Activated T-helper 9 cell treated with anti-CD3 and anti-CD28 coated beads, Interleukin-2, amount 50 U/mL, for 16 hours (primary cell): Measurements from ENCODE around the gene MST1R.

ENCODE experiments used
- DNase-seq: peaks from one replicate; pipeline ENCODE4 v3.0.0-alpha.2; 2020; ENCODE audit warnings: low read depth

Gene MST1R

DNA sequence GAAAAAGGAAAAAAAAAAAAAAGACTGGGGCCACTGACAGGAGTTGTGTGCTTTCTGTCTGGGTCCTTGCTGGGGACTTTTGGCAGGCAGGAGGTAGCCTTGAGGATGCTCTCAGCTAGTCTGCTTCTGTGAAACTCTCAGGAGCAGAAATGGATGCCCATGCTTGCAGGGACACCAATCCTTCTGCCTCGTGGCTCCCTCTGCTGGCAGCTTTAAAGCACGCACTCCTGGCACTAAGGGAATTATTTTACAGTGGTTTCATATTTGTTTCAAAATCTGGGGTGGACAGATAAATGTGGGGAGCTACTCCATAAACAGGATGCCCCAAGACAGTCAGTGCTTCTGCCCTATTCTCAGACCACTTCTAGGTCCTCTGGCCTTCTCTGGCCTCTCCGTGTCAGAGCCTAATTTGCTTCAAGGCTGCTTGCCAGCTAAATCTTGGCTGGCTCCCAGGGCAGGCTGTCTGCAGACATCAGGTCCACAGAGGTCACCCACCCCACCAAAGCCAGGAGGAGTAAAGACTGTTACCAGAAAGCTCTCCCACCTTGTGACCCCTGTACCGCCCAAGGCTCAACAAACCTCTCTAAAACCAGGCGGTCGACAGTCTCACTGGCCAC lies 64.4 kb downstream of the MST1R start:
- DNase-seq: peak; percentile 63
